OCI-LY1 (cell line): ENCODE measurements around the gene CBLL1.

ENCODE experiments used
- CTCF ChIP-seq: fragments of 200-600 bp; sonication (generic), shearing (Covaris generic); IDR thresholded peaks from 2 replicates; pipeline ENCODE4 v1.5.1; 2017; ENCODE audit warnings: mild to moderate bottlenecking, antibody characterized with exemption, low read length, moderate library complexity, mixed read lengths
- EZH2 ChIP-seq: fragments of 200-600 bp; sonication (generic), shearing (Covaris generic); IDR thresholded peaks from 2 replicates; pipeline ENCODE4 v1.8.0; 2017; ENCODE audit warnings: borderline replicate concordance, mixed run types, mild to moderate bottlenecking, antibody characterized with exemption, low read length, moderate library complexity, mixed read lengths

- TF ChIP-seq CTCF (no peak), EZH2 (no peak)
Observed at GRCh38 chr7:107703219-107703618, 40.7 kb upstream of the CBLL1 start.
